CD14-positive monocyte (primary cell): ENCODE results near the gene CNNM3. TPM values are rescaled to one million over a fixed set of nuclear protein-coding genes. Genes with fewer than 3 reads are reported as not detected.

Experiments
- DNase-seq, 3 donors: peaks; one replicate each; pipeline ENCODE4 v3.0.0-alpha.2; 2011 to 2022
- H2AFZ ChIP-seq: 2 replicates; pipeline ENCODE4 v1.6.0; 2012; ENCODE audit warnings: mild to moderate bottlenecking, low read depth, low read length, inconsistent platforms; ENCODE audit not compliant: insufficient read depth, poor library complexity, severe bottlenecking
- H3K27ac ChIP-seq, 2 donors: 1 replicate in 1 of 2; 2 replicates in 1 of 2; pipeline ENCODE4 v1.5.1; 2012 to 2013; ENCODE audit warnings: low read length in 2 of 2, control low read depth in 1 of 2, inconsistent platforms in 1 of 2, low read depth in 1 of 2, mild to moderate bottlenecking in 1 of 2
- H3K27me3 ChIP-seq, 2 donors: one replicate each; pipeline versions ENCODE4 v1.6.0 to v1.6.1; 2011 to 2013; ENCODE audit warnings: low read length in 2 of 2; ENCODE audit not compliant: control insufficient read depth in 2 of 2, insufficient read depth in 2 of 2
- H3K36me3 ChIP-seq, 2 donors: replicated peaks in 1 of 2; 1 replicate in 1 of 2; 2 replicates in 1 of 2; pipeline versions ENCODE4 v1.5.1 to v1.6.1; 2012 to 2013; ENCODE audit warnings: low read length in 2 of 2, control low read depth in 1 of 2, inconsistent platforms in 1 of 2, mild to moderate bottlenecking in 1 of 2; ENCODE audit not compliant: insufficient read depth in 2 of 2, control insufficient read depth in 1 of 2
- H3K4me1 ChIP-seq, 2 donors: 1 replicate in 1 of 2; 2 replicates in 1 of 2; pipeline versions ENCODE4 v1.5.1 to v1.6.1; 2012 to 2013; ENCODE audit warnings: low read length in 2 of 2, control low read depth in 1 of 2, inconsistent platforms in 1 of 2, mild to moderate bottlenecking in 1 of 2, moderate library complexity in 1 of 2; ENCODE audit not compliant: insufficient read depth in 2 of 2, control insufficient read depth in 1 of 2
- H3K4me2 ChIP-seq: replicated peaks from 2 replicates; pipeline ENCODE3; 2012; ENCODE audit warnings: low read length, moderate library complexity, mild to moderate bottlenecking; ENCODE audit not compliant: poor library complexity, severe bottlenecking; ENCODE audit errors: extremely low read depth
- H3K4me3 ChIP-seq, 3 experiments: fragments of 200-600 bp in 1 of 3; sonication (generic) in 1 of 3; replicated peaks in 1 of 3; 1 replicate in 2 of 3; 2 replicates in 1 of 3; pipeline ENCODE4 v1.5.1; 2011 to 2013; ENCODE audit warnings: low read length in 3 of 3, mild to moderate bottlenecking in 3 of 3, control low read depth in 2 of 3, low read depth in 2 of 3, inconsistent platforms in 1 of 3, moderate library complexity in 1 of 3
- H3K79me2 ChIP-seq: 2 replicates; pipeline ENCODE4 v1.6.0; 2012; ENCODE audit warnings: mild to moderate bottlenecking, control low read depth, inconsistent platforms, low read length, moderate library complexity; ENCODE audit not compliant: insufficient read depth
- H3K9ac ChIP-seq: 2 replicates; pipeline ENCODE4 v1.6.0; 2017; ENCODE audit warnings: low read length, mild to moderate bottlenecking; ENCODE audit not compliant: insufficient read depth, poor library complexity, severe bottlenecking
- H3K9me3 ChIP-seq, 2 donors: replicated peaks in 1 of 2; 1 replicate in 1 of 2; 2 replicates in 1 of 2; pipeline versions ENCODE4 v1.5.1 to v1.6.1; 2012 to 2013; ENCODE audit warnings: low read length in 2 of 2, control low read depth in 1 of 2; ENCODE audit not compliant: control insufficient read depth in 1 of 2, insufficient read depth in 1 of 2
- H4K20me1 ChIP-seq: 2 replicates; pipeline ENCODE4 v1.6.0; 2012; ENCODE audit warnings: mild to moderate bottlenecking, low read length, control low read depth, moderate library complexity; ENCODE audit not compliant: insufficient read depth
- H3K27ac Mint-ChIP-seq, 7 donors: one replicate each; pipeline ENCODE4 v1.8.0; 2020; ENCODE audit warnings: mild to moderate bottlenecking in 7 of 7, mixed read lengths in 7 of 7, moderate library complexity in 6 of 7, inconsistent platforms in 2 of 7
- H3K27me3 Mint-ChIP-seq, 3 donors: one replicate each; pipeline ENCODE4 v1.8.0; 2021 to 2022; ENCODE audit warnings: low read depth in 3 of 3, mild to moderate bottlenecking in 3 of 3, mixed read lengths in 3 of 3, moderate library complexity in 3 of 3, inconsistent platforms in 1 of 3
- H3K36me3 Mint-ChIP-seq, 2 donors: one replicate each; pipeline ENCODE4 v1.8.0; 2020; ENCODE audit warnings: mixed read lengths in 2 of 2, inconsistent platforms in 1 of 2, mild to moderate bottlenecking in 1 of 2
- H3K4me1 Mint-ChIP-seq: one replicate; pipeline ENCODE4 v1.8.0; 2020; ENCODE audit warnings: mild to moderate bottlenecking, mixed read lengths
- H3K4me3 Mint-ChIP-seq, 2 donors: one replicate each; pipeline ENCODE4 v1.8.0; 2020; ENCODE audit warnings: mild to moderate bottlenecking in 2 of 2, mixed read lengths in 2 of 2, moderate library complexity in 1 of 2
- H3K9me3 Mint-ChIP-seq, 7 donors: one replicate each; pipeline ENCODE4 v1.8.0; 2020 to 2022; ENCODE audit warnings: mixed read lengths in 7 of 7, mild to moderate bottlenecking in 6 of 7, moderate library complexity in 6 of 7, inconsistent platforms in 2 of 7
- CTCF ChIP-seq: fragments of 200-600 bp; IDR thresholded peaks from one replicate; pipeline ENCODE4 v1.8.0; 2022; ENCODE audit warnings: antibody characterized with exemption, mild to moderate bottlenecking
- WGBS: methylation state at CpG from one replicate; pipeline ENCODE4 v1.1.5; 2013; ENCODE audit warnings: missing lambda C conversion rate; ENCODE audit not compliant: insufficient coverage; 5-methylcytosine and 5-hydroxymethylcytosine counted together
- intact Hi-C, 2 donors: fragments of 100-400 bp; cut with micrococcal nuclease; formaldehyde crosslinking; loops; one replicate each; pipeline versions ENCODE4 v1.15.0 to v1.15.1; 2023
- polyA plus RNA-seq, 3 donors: library from polyadenylated mRNA; depleted of rRNA in 1 of 3; unstranded in 2 of 3; stranded (reverse) in 1 of 3; fragments of 300-500 nt in 2 of 3; fragments of >200 nt in 1 of 3; fragmentation: Illumina TruSeq in 2 of 3; gene quantifications; 1 replicate in 2 of 3; 2 replicates in 1 of 3; pipeline ENCODE4 v1.2.3, GENCODE V29; 2012 to 2021

The CNNM3 gene
- polyA plus RNA-seq, 3 donors = 1.2 to 12.0 (median 4.9) TPM

GRCh38 chr2:96772903-96773671 lies 43.0 kb upstream of the CNNM3 start:
- peaks cover 0 to 3% (median 2%) of the 10 kb centered on the region in 3 donors for H3K27me3 Mint-ChIP-seq
- no peak for DNase-seq
- intact Hi-C loops = no loop called here
- H3K27me3 ChIP-seq = no peaks in the 10 kb centered on the region
- H2AFZ ChIP-seq = no peak overlapping the region
- TF ChIP-seq CTCF = no peak
- peaks cover 11 to 16% of the 10 kb centered on the region in 2 donors for H3K4me1 ChIP-seq
- H3K36me3 ChIP-seq = no peaks in the 10 kb centered on the region
- no peaks in the 10 kb centered on the region for H3K9me3 ChIP-seq
- H4K20me1 ChIP-seq = peaks cover 8% of the 10 kb centered on the region
- peaks cover 2 to 22% of the 10 kb centered on the region in 2 donors for H3K36me3 Mint-ChIP-seq
- H3K79me2 ChIP-seq = no peaks in the 10 kb centered on the region
- 96% methylated on average over 4 of the region's 12 CpGs for WGBS
- peaks cover 0 to 2% (median 0%) of the 10 kb centered on the region in 7 donors for H3K9me3 Mint-ChIP-seq
- no peak overlapping the region for H3K4me3 Mint-ChIP-seq
- no peak overlapping the region for H3K27ac ChIP-seq
- no peak overlapping the region for H3K4me2 ChIP-seq
- no peak overlapping the region for H3K9ac ChIP-seq
- H3K27ac Mint-ChIP-seq = peak overlapping the region in 3 of 7 donors; percentile 43 to 72 (median 54)
- no peak overlapping the region for H3K4me3 ChIP-seq
- peaks cover 22% of the 10 kb centered on the region for H3K4me1 Mint-ChIP-seq

DNA sequence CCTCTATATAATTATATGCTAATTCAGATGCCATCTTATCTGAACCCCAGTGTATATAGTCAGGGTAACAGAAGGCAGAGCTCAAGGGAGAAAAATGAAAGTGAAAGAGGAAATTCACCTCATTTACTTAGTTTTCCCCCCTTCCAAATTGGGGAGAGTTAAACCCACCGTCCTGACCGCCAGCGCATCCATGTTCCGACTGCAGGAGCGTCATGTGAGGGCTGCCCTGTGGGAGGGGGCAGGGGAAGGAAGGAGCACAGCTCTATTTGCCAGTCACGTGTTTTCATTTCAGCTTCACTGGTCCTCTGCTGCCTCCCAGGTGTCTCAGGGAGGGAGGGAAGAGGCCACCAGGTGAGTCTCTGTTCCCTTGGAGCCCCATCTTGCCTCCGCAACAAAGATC lies 42.1 kb upstream of the CNNM3 start:
- Mint-ChIP-seq H3K36me3 (peaks cover 0 to 19% of the 10 kb centered on the region in 2 donors), H3K27ac (peak overlapping the region in 5 of 7 donors; percentile 30 to 69 (median 54)), H3K4me1 (peaks cover 15% of the 10 kb centered on the region), H3K9me3 (peaks cover 0 to 2% (median 0%) of the 10 kb centered on the region in 7 donors), H3K4me3 (peak overlapping the region; percentile 84 to 90), H3K27me3 (peaks cover 0 to 3% (median 2%) of the 10 kb centered on the region in 3 donors)
- TF ChIP-seq CTCF = no peak
- intact Hi-C loops = no loop called here
- H3K4me1 ChIP-seq = peaks cover 11% of the 10 kb centered on the region in 2 donors
- H3K4me3 ChIP-seq = peak overlapping the region; percentile 46 to 79 (median 63)
- 8% methylated on average over 2 of the region's 7 CpGs for WGBS
- peak in 2 of 3 donors; percentile 12 to 19 for DNase-seq
- peak overlapping the region; percentile 59 for H3K9ac ChIP-seq
- H4K20me1 ChIP-seq = peaks cover 7% of the 10 kb centered on the region
- no peaks in the 10 kb centered on the region for H3K9me3 ChIP-seq
- peak overlapping the region; percentile 78 for H3K4me2 ChIP-seq
- no peaks in the 10 kb centered on the region for H3K27me3 ChIP-seq
- H2AFZ ChIP-seq = peak overlapping the region; percentile 80
- no peaks in the 10 kb centered on the region for H3K79me2 ChIP-seq
- no peaks in the 10 kb centered on the region for H3K36me3 ChIP-seq
- peak overlapping the region in 1 of 2 donors; percentile 45 for H3K27ac ChIP-seq
